ENCODE results near the gene HAND2. TPM values are rescaled to one million over a fixed set of nuclear protein-coding genes. Genes with fewer than 3 reads are reported as not detected.

The HAND2 gene
- total RNA-seq, 1 donor from 2014 or later = not detected

GRCh38 chr4:173525118-173526011 is 4.7 kb downstream of the HAND2 start:
- peaks cover 4% of the 10 kb centered on the region for H3K36me3 Mint-ChIP-seq (ENCODE audit: low read depth, unreplicated experiment)
- H3K27me3 Mint-ChIP-seq (ENCODE audit: low read depth, unreplicated experiment) = peaks cover 87% of the 10 kb centered on the region
- H3K9me3 Mint-ChIP-seq (ENCODE audit: unreplicated experiment) = peaks cover 55% of the 10 kb centered on the region
- Histone ChIP-seq H3K9ac (ENCODE audit: low read length) (no peak overlapping the region), H3K27ac (ENCODE audit: low read depth, low read length) (no peak overlapping the region), H3K9me3 (ENCODE audit: insufficient read depth, low read depth, low read length) (peaks cover 2% of the 10 kb centered on the region), H3K4me2 (ENCODE audit: low read length) (no peak overlapping the region), H4K20me1 (ENCODE audit: insufficient read depth, low read length) (peaks cover 3% of the 10 kb centered on the region), H3K79me2 (ENCODE audit: insufficient read depth, low read length) (no peaks in the 10 kb centered on the region), H3K36me3 (ENCODE audit: insufficient read depth, low read length) (no peaks in the 10 kb centered on the region), H2AFZ (ENCODE audit: low read depth, low read length) (no peak overlapping the region), H3K4me3 (ENCODE audit: insufficient read depth, low read depth, low read length) (no peak overlapping the region), H3K27me3 (ENCODE audit: insufficient read depth, low read length) (peaks cover 90% of the 10 kb centered on the region), H3K4me1 (ENCODE audit: insufficient read depth, low read length) (peaks cover 15% of the 10 kb centered on the region)
- H3K4me3 Mint-ChIP-seq (ENCODE audit: unreplicated experiment) = no peak overlapping the region
- H3K4me1 Mint-ChIP-seq (ENCODE audit: low read depth, unreplicated experiment) = peaks cover 3% of the 10 kb centered on the region
- DNase-seq (ENCODE audit: low read depth) (no peak), FAIRE-seq (no peak)
- TF ChIP-seq EZH2 (IDR thresholded peaks at IDR 0.05; ENCODE audit: insufficient read depth, low read length) (peak; percentile 48), CTCF (IDR thresholded peaks at IDR 0.05; ENCODE audit: insufficient read depth, low read depth, low read length) (no peak)
- H3K27ac Mint-ChIP-seq (ENCODE audit: unreplicated experiment) = no peak overlapping the region

GRCh38 chr4:173524218-173525117 is 5.6 kb downstream of the HAND2 start:
- H3K27ac Mint-ChIP-seq (ENCODE audit: unreplicated experiment) = peak overlapping the region; percentile 66
- FAIRE-seq = no peak

More at GRCh38 chr4:173524218-173525117, 5.6 kb downstream of the HAND2 start:
- Mint-ChIP-seq H3K36me3 (ENCODE audit: low read depth, unreplicated experiment) (peaks cover 5% of the 10 kb centered on the region), H3K4me3 (ENCODE audit: unreplicated experiment) (no peak overlapping the region), H3K4me1 (ENCODE audit: low read depth, unreplicated experiment) (no peaks in the 10 kb centered on the region), H3K9me3 (ENCODE audit: unreplicated experiment) (peaks cover 57% of the 10 kb centered on the region), H3K27me3 (ENCODE audit: low read depth, unreplicated experiment) (peaks cover 90% of the 10 kb centered on the region)
- H3K27me3 ChIP-seq (ENCODE audit: insufficient read depth, low read length) = peaks cover 93% of the 10 kb centered on the region
- H3K36me3 ChIP-seq (ENCODE audit: insufficient read depth, low read length) = no peaks in the 10 kb centered on the region
- no peak overlapping the region for H3K4me3 ChIP-seq (ENCODE audit: insufficient read depth, low read depth, low read length)
- H3K4me2 ChIP-seq (ENCODE audit: low read length) = no peak overlapping the region
- H4K20me1 ChIP-seq (ENCODE audit: insufficient read depth, low read length) = peaks cover 3% of the 10 kb centered on the region
- H3K27ac ChIP-seq (ENCODE audit: low read depth, low read length) = no peak overlapping the region
- peaks cover 2% of the 10 kb centered on the region for H3K9me3 ChIP-seq (ENCODE audit: insufficient read depth, low read depth, low read length)
- DNase-seq (ENCODE audit: low read depth) = no peak
- TF ChIP-seq CTCF (IDR thresholded peaks at IDR 0.05; ENCODE audit: insufficient read depth, low read depth, low read length) = no peak
- TF ChIP-seq EZH2 (IDR thresholded peaks at IDR 0.05; ENCODE audit: insufficient read depth, low read length) = no peak
- peaks cover 11% of the 10 kb centered on the region for H3K4me1 ChIP-seq (ENCODE audit: insufficient read depth, low read length)
- no peak overlapping the region for H3K9ac ChIP-seq (ENCODE audit: low read length)
- no peaks in the 10 kb centered on the region for H3K79me2 ChIP-seq (ENCODE audit: insufficient read depth, low read length)
- H2AFZ ChIP-seq (ENCODE audit: low read depth, low read length) = no peak overlapping the region
